Measurements from ENCODE around the gene ADCY2.
A peak's percentile ranks its signal among the peaks of the same experiment; 100 is the strongest.

The ADCY2 gene

DNA sequence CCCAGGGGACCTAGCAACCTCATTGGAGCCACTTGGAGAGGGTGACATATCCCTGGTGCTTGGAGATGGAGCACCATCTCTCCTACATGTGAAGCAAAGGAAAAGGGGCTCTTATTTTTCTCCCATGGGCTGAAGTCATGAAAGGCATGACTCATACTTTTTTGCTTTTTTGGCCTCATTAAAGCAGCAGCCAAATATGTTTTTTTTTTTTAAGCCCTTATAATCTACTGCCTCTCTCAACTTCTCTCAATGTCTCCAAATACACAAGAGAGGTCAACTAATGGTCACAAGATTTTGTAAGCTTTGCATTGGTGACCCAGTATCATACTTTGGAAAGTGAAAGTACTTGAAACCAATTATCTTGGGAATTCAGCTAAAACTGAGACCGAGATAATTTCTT lies 456.6 kb downstream of the ADCY2 start:
- FAIRE-seq (no peak), DNase-seq (ENCODE audit: insufficient read length, low spot score) (no peak)

DNA sequence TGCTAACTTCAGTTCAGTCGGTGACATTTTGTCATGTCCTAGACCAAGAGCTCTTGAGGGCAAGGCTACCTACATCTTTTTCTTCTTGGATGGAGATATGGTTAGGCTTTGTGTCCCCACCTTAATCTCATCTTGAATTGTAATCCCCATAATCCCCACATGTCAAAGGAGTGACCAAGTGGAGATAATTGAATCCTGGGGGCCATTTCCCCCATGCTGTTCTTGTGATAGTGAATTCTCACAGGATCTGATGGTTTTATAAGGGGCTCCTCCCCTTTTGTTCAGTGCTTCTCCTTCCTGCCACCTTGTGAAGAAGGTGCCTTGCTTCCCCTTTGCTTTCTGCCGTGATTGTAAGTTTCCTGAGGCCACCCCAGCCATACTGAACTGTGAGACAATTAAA lies 457.1 kb downstream of the ADCY2 start:
- FAIRE-seq (no peak), DNase-seq (ENCODE audit: insufficient read length, low spot score) (no peak)

GRCh38 chr5:7855611-7856010 lies 459.7 kb downstream of the ADCY2 start:
- FAIRE-seq = no peak
- DNase-seq (ENCODE audit: insufficient read length, low spot score) = no peak

DNA sequence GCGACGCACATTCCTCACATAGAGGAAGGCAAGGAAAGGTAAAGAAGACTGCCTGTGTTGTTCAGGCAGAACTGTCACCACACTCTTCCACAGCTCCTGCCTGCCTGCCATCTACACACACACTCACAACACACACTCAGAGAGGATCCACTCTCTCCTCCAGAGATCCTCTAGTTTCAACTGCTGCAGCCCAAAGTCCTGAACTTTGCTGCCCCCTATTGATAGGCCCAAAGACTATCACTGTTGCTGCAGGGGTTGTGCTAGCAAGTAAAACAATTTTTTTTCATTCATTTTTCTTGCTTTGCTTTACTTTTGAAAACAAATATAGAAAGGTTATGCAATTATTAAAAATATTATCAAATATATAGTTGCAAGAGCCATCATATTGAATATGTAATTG lies 460.9 kb downstream of the ADCY2 start:
- DNase-seq (ENCODE audit: insufficient read length, low spot score) (peak; percentile 30), FAIRE-seq (peak; percentile 26)

GRCh38 chr5:7857361-7857760 lies 461.4 kb downstream of the ADCY2 start:
- no peak for DNase-seq (ENCODE audit: insufficient read length, low spot score)
- no peak for FAIRE-seq

DNA sequence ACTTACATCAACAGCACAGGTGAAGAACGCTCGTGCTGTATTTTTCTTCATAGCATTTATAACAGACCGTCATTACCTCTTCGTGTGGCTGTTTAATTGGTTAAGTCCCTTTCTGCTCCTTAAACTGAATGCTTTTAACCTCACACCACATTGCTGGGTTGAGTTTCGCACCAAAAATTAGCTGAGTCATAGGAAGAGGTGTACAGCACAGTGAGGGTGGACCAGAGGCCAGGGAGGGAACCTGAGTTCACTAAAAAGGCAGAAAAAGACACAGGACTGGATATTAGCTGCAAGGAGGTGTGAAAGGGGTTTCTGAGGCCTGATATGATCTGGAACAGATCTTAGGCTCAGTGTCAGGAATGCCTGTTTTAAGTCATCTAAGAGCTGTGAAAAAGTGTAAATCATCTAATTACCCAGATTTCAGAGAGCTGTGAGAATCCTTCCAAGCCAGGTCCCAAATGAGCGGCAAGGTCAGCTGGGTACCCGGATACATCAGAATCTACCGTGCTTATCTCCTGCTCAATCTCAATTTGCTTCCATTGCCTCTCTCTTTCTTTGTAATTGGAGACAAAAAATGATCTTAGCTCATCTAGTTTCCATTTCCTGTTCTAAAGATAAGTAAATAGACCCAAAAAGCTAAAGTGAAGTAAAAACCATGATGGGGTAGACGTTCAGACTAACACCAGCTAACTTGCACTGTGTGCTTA lies 462.1 kb downstream of the ADCY2 start:
- DNase-seq (ENCODE audit: insufficient read length, low spot score) (no peak), FAIRE-seq (no peak)

DNA sequence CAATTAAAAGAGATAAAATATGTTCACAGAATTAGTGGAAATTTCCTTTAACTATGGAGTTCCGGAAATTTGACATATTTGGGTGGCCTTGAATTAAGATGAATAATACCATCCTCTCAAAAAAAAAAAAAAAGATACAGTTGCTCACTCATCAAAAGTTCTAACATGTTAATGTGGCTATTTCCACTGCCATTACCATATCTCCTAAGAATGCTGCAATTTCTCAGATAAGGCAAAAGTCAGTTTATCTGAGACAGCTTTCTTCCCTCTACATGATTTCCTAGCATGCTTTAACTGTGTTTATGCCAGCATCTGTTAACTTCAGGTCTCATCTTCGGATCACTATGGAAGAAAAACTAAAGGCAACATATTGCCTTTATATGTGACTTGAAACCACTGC lies 470.3 kb downstream of the ADCY2 start:
- DNase-seq (ENCODE audit: insufficient read length, low spot score) = no peak
- no peak for FAIRE-seq

DNA sequence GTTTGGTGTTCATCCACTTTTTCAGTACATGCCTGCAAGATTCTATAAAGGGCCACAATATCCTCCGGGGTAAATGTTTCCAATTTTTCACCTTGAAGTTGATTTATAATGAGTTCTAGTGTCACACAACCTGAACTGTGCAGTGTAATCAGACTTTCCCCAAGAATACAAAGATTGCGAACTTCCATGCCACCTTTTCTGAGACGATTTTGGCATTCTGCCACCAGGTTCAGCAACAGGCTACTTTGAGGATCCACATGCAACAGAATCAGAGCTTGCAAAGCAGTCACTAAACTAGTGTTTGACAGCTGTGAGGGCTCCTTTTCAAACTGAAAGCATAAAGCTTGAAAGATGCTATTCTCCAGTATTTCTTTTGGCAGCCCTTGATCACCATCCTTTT lies 471.3 kb downstream of the ADCY2 start:
- FAIRE-seq = no peak
- no peak for DNase-seq (ENCODE audit: insufficient read length, low spot score)

DNA sequence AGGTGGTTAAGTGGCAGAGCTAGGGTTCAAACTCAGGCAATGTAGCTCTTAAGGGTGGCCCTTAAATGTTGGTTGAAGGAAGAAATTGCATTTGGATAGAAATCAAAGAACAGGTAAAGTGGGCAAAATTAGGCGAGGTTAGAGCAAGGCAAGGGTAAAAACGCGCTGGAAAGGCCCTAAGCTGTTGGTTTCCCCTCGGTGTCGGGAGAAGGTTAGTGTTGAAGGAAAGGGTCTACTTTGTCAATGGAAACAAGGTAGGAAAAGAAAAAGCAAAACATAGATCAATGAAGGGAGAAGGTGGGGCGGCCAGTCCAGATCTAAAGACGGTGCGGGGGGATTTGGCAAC lies 472.5 kb downstream of the ADCY2 start:
- no peak for DNase-seq (ENCODE audit: insufficient read length, low spot score)
- FAIRE-seq = peak; percentile 46

- FAIRE-seq = peak; percentile 97
- peak; percentile 99 for DNase-seq (ENCODE audit: insufficient read length, low spot score)
These were observed 473.0 kb downstream of the ADCY2 start, which contains the start of the genes FASTKD3 and MTRR for GRCh38 chr5:7868773-7869473. FASTKD3 (minus strand) TSS chr5:7869031; CDS start chr5:7868083, 948 bp downstream. MTRR (plus strand) TSS chr5:7869148; CDS start chr5:7870795, 1,647 bp downstream.

- DNase-seq (ENCODE audit: insufficient read length, low spot score) = peak; percentile 25
- FAIRE-seq = no peak
These were observed 473.7 kb downstream of the ADCY2 start for GRCh38 chr5:7869474-7870136.

GRCh38 chr5:7871653-7872052 lies 475.7 kb downstream of the ADCY2 start:
- no peak for FAIRE-seq
- no peak for DNase-seq (ENCODE audit: insufficient read length, low spot score)

GRCh38 chr5:7872517-7873130 lies 476.7 kb downstream of the ADCY2 start:
- no peak for DNase-seq (ENCODE audit: insufficient read length, low spot score)
- no peak for FAIRE-seq

- peak; percentile 16 for FAIRE-seq
- no peak for DNase-seq (ENCODE audit: insufficient read length, low spot score)
These were observed 477.3 kb downstream of the ADCY2 start for GRCh38 chr5:7873216-7873615.

- DNase-seq (ENCODE audit: insufficient read length, low spot score) = no peak
- no peak for FAIRE-seq
These were observed 478.7 kb downstream of the ADCY2 start for GRCh38 chr5:7874639-7875038.

- FAIRE-seq = no peak
- DNase-seq (ENCODE audit: insufficient read length, low spot score) = no peak
These were observed 479.2 kb downstream of the ADCY2 start for GRCh38 chr5:7875151-7875550.

DNA sequence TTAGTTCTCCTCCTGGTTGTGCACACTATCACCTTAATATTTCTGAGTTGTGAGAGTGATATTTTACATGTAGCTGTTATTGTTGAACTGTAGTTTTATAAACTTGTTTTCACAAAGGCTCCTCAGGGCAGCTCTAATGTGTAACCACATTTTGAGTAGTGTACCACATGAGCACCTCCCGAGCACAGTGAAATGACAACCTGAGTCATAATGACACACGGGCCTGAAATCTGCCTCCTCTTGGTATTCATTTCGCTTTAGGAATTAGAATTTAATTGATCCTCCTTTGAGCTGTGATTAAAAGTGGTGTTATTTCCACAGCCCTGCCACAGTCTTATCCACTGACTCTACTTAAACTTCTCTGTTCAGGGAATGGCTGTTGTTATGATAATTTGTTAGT lies 480.9 kb downstream of the ADCY2 start:
- DNase-seq (ENCODE audit: insufficient read length, low spot score) (no peak), FAIRE-seq (no peak)

GRCh38 chr5:7877851-7878250 lies 481.9 kb downstream of the ADCY2 start:
- no peak for DNase-seq (ENCODE audit: insufficient read length, low spot score)

GRCh38 chr5:7878381-7878873 lies 482.5 kb downstream of the ADCY2 start:
- no peak for FAIRE-seq
- no peak for DNase-seq (ENCODE audit: insufficient read length, low spot score)

More at GRCh38 chr5:7877851-7878250, 481.9 kb downstream of the ADCY2 start:
- FAIRE-seq = no peak
